ENCODE results near the gene SMCO1. TPM values are rescaled to one million over a fixed set of nuclear protein-coding genes. Genes with fewer than 3 reads are reported as not detected.
"Not testable (repeated sequence)": the region's sequence is repeated elsewhere in the genome, so short reads cannot be mapped to it uniquely, and the experiment has no call there.

SMCO1 gene, protein sequence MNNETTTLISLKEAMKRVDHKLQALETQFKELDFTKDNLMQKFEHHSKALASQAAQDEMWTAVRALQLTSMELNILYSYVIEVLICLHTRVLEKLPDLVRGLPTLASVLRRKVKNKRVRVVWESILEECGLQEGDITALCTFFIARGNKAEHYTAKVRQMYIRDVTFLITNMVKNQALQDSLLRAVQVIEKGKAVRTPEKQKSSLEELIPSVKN
- not detected in 2 replicates for total RNA-seq (2014; rRNA removed; shearing (Covaris generic); ENCODE audit: low replicate concordance)

DNA sequence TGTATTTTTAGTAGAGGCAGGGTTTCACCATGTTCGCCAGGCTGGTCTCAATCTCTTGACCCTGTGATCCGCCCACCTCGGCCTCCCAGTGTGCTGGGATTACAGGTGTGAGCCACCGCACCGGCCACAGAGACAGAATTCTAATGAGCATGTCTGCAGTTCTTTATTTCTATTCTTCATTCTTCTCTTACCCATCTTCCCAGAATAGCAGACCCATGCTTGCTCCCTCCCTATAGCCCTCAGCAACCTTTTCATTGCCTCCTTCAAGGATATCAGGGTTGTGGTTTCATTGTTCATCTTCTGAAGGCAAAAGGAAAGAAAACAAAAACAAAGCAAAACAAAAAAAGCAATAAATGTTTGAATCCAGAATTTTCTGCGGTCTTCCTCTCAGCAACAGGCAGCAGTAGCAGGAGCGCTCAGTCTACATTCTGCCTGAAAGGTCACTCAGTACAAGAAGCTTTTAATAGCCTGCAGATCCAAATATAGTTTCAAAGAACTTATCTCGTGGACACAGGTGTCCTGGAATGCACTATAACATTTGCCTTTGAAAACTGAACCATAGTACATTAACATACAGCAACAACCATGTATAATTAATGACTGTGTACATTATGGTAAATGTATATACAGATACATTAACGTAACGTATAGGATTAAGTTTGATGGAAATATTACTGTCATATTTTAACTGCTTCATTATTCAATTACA is at the start of gene SMCO1:
Gene SMCO1, minus strand, starts transcription at position 434 of the 709 bp plus-strand sequence. Its CDS starts 137 bp downstream, at position 297.
- no peak for DNase-seq
- no peaks in the 10 kb centered on the region for H3K36me3 ChIP-seq
- H3K27me3 ChIP-seq: no peaks in the 10 kb centered on the region
- no peak within 1 kb of the TSS for H3K4me3 ChIP-seq
- H3K9me3 ChIP-seq: peaks cover 19% of the 10 kb centered on the region

DNA sequence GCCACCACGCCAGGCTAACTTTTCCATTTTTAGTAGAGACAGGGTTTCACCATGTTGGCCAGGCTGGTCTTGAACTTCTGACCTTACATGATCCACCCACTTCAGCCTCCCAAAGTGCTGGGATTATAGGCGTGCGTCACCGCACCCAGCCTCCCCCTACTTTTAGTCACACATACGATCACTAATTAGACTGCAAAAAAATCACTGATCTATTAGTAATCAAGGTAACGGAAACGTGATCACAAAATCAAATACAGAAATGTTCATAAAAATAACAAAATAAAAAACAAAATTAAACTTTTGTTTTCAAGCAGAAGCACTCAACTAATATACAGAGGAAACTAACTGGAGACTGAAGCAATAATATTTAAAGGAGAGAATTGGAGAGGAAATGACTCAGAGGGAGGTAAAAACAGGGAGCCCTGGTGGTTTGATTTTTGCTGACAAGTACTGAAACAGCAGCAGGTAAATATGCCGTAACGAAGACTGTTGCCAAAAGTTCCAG is 48.6 kb upstream of the SMCO1 start:
- H3K27me3 ChIP-seq: no peaks in the 10 kb centered on the region
- no peak overlapping the region for H3K4me3 ChIP-seq
- no peak for DNase-seq
- peaks cover 22% of the 10 kb centered on the region for H3K36me3 ChIP-seq
- H3K9me3 ChIP-seq: no peaks in the 10 kb centered on the region

DNA sequence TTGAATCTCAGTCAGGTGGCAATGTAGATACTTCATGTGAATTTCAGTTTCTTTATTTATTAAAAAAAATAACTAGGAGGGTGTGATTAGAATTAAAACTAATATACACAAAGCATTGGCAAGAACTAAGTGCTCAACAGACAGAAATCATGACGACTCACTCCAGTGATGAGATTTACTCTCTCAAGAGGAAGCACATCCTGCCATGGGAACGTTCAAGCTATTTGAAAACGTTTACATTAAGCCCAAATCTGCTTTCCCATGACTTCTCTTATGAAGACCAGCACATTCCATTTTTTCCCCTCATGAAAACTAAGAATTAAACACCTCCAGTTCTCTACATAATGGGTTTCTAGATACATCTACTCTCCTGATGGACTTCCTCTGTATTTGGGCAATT is 44.7 kb upstream of the SMCO1 start:
- Histone ChIP-seq H3K9me3 (no peaks in the 10 kb centered on the region), H3K4me3 (no peak overlapping the region), H3K27me3 (no peaks in the 10 kb centered on the region), H3K36me3 (peaks cover 19% of the 10 kb centered on the region)
- DNase-seq: no peak

DNA sequence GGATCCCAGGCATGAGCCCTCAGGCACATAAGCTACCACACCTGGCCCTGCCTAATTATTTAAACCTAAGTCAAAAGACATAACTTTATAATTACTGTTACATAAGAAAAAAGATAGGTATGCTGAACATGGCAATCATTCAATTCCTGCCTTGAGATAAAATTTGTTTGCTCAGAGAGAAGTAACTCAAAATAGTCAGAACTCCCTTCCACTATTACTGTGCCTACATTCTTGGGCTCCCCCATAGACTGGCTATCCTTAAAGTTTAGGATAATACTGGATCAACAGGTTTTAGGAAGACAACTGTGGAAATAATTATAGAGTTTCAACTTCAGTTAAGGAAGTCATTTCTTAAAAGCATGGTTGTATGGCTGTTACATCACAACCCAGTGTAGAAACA is 43.3 kb upstream of the SMCO1 start:
- Histone ChIP-seq H3K9me3 (no peaks in the 10 kb centered on the region), H3K36me3 (peaks cover 22% of the 10 kb centered on the region), H3K27me3 (no peaks in the 10 kb centered on the region), H3K4me3 (no peak overlapping the region)
- DNase-seq: no peak

DNA sequence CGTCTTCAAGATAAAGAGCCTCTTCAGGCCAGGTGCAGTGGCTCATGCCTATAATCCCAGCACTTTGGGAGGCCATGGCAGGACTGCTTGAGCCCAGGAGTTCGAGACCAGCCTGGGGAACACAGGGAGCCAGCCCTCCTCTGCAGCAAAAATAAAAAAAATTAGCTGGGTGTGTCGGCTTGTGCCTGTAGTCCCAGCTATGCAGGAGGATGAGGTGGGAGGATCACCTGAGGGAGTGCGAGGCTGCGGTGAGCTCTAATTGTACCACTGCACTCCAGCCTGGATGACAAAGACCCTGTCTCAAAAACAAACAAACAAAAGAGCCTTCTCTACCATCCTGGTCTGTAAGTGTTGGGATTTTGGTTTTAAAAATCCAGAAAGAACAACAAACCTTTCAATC is 42.1 kb upstream of the SMCO1 start:
- DNase-seq: no peak
- Histone ChIP-seq H3K4me3 (no peak overlapping the region), H3K36me3 (peaks cover 17% of the 10 kb centered on the region)

DNA sequence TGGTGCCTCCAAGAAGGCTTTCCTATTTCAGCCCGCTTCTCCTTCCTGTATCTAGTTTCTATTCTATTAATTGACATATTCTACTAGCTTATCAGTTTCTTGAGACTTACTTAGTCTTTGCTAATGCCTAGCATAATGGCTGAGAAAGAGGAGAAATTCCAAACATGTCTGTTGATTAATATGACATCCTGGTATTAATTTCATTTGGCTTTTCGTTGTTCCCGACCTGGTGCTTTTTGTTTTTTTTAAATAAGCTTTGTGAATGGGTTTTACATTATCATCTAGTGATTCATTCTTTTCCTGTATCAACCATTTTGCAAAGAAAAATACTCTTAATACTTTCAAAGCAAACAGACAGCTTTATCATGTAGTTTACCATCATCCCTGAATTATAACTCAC is 40.1 kb upstream of the SMCO1 start:
- peaks cover 3% of the 10 kb centered on the region for H3K9me3 ChIP-seq
- no peak overlapping the region for H3K4me3 ChIP-seq
- no peaks in the 10 kb centered on the region for H3K27me3 ChIP-seq
- no peak for DNase-seq
- H3K36me3 ChIP-seq: peaks cover 6% of the 10 kb centered on the region

More for the DNA sequence above, 42.1 kb upstream of the SMCO1 start:
- Histone ChIP-seq H3K9me3 (no peaks in the 10 kb centered on the region), H3K27me3 (no peaks in the 10 kb centered on the region)

DNA sequence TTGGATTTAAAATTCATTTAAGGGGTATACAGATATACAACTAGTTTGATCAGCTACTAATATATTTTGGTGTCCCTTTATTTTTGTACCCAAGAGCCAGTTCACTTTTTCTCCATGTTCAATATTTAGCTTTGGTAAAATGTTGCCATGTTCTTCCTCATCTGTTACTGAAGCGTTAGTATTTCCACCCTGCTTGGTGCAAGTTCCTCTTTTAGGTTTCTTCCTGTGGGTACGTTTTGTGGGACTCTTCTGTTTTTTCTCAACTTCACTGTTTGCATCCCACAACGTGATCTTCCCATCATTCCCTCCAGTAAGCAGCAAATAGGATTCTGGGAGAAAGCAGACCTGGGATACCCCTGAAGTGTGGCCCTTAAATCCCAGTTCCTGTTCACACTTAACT is 39.1 kb upstream of the SMCO1 start:
- H3K4me3 ChIP-seq: no peak overlapping the region
- no peak for DNase-seq

DNA sequence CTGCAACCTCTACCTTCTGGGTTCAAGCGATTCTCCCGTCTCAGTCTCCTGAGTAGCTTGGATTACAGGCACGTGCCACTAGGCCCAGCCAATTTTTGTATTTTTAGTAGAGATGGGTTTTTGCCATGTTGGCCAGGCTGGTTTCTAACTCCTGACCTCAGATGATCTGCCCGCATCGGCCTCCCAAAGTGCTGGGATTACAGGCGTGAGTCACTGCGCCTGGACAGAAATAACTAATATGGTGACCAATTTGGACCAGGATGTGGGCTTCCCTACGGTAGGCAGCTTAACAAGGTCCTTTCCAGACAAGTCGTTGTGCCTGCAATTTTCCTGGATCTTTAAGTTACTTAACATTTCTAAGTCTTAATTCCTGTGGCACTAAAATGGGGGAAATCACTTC is 38.4 kb upstream of the SMCO1 start:
- no peak for DNase-seq
- no peaks in the 10 kb centered on the region for H3K27me3 ChIP-seq
- H3K36me3 ChIP-seq: peaks cover 6% of the 10 kb centered on the region
- no peak overlapping the region for H3K4me3 ChIP-seq
- peaks cover 18% of the 10 kb centered on the region for H3K9me3 ChIP-seq

More for the DNA sequence above, 39.1 kb upstream of the SMCO1 start:
- Histone ChIP-seq H3K27me3 (no peaks in the 10 kb centered on the region), H3K36me3 (peaks cover 6% of the 10 kb centered on the region), H3K9me3 (peaks cover 14% of the 10 kb centered on the region)

DNA sequence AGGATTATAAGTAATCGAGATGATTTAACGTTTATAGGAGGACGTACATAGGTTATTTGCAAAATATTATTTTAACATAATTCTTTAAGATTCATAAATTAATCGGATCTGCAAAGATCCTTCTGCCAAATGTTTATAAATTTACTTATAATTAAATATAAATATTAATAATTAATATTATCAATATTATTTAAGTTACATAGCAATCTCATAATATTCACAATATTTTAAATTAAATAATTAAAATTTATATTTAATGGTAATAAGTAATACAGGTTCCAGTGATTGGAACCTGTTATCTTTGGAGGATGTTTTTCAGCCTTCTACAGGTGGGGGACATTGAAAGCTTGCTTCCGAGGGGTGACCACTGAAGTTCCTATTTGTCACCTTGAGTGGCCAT is 37.1 kb upstream of the SMCO1 start:
- peaks cover 18% of the 10 kb centered on the region for H3K9me3 ChIP-seq
- DNase-seq: no peak
- no peak overlapping the region for H3K4me3 ChIP-seq
- peaks cover 6% of the 10 kb centered on the region for H3K36me3 ChIP-seq
- H3K27me3 ChIP-seq: no peaks in the 10 kb centered on the region

DNA sequence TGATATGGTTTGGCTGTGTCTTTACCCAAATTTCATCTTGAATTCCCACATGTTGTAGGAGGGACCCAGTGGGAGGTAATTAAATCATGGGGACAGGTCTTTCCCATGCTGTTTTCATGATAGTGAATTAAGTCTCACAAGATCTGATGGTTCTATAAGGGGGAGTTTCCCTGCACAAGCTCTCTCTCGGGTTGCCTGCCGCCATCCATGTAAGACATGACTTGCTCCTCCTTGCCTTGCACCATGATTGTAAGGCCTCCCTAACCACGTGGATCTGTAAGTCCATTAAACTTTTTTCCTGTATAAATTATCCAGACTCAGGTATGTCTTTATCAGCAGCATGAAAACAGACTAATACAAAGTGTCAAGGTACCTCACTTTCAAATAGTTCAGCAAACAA is 35.0 kb upstream of the SMCO1 start:
- not testable (repeated sequence) for H3K36me3 ChIP-seq, DNase-seq, H3K27me3 ChIP-seq, H3K4me3 ChIP-seq
- H3K9me3 ChIP-seq: peaks cover 18% of the 10 kb centered on the region

DNA sequence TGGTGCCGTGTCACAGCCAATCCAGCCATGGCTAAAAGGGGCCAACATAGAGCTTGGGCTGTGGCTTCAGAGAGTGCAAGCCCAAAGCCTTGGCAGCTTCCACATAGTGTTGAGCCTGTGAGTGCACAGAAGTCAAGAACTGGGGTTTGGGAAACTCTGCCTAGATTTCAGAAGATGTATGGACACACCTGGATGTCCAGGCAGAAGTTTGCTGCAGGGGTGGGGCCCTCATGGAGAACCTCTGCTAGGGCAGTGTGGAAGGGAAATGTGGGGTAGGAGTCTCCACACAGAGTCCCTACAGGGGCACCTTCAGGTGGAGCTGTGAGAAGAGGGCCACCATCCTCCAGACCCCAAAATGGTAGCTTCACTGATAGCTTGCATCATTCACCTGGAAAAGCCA is 34.2 kb upstream of the SMCO1 start:
- H3K9me3 ChIP-seq: peaks cover 18% of the 10 kb centered on the region
- not testable (repeated sequence) for DNase-seq, H3K4me3 ChIP-seq, H3K36me3 ChIP-seq, H3K27me3 ChIP-seq

DNA sequence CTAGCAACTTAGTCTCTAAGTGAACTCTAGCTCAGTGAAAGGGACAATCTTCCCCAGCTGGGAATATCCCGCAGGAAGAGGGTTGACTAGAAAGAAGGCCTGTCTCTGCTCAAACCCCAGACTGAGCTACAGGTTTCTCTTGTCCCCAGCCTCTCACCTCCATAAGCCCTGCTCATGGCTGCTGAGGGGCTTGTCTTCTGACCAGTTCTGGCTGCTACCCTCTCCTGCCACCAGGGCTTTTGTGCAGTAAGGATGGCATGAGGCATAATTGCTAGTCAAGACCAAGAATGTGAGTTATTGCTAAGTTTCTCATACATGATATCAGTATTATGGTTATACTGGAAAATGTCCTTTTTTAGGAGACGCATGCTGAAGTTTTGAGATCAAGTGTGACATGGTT is 31.9 kb upstream of the SMCO1 start:
- Histone ChIP-seq H3K9me3 (peaks cover 18% of the 10 kb centered on the region), H3K4me3 (no peak overlapping the region), H3K27me3 (no peaks in the 10 kb centered on the region), H3K36me3 (no peaks in the 10 kb centered on the region; the same call in none of the 2 replicates)
- DNase-seq: no peak

DNA sequence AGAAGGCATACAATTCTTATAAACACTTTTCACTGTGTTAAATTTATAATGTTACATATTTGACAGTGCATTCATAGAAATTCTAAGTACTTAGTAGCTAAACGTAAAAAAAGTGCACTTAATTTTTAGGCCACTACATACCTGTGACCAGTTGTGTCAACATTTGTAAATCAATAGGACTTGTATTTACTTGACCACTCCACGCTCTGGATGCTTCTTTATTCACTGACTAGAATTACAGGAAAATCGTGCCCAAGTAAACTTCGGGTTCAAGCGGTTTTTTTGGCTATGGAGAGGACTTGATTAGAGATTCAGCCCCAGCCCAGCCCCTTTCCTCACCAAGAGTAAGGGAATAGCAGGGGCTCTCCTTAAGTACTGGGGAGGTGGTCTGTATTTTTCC is 31.4 kb upstream of the SMCO1 start:
- Histone ChIP-seq H3K36me3 (no peaks in the 10 kb centered on the region; the same call in 1 of the 2 replicates), H3K27me3 (no peaks in the 10 kb centered on the region), H3K4me3 (no peak overlapping the region), H3K9me3 (peaks cover 18% of the 10 kb centered on the region)
- no peak for DNase-seq

DNA sequence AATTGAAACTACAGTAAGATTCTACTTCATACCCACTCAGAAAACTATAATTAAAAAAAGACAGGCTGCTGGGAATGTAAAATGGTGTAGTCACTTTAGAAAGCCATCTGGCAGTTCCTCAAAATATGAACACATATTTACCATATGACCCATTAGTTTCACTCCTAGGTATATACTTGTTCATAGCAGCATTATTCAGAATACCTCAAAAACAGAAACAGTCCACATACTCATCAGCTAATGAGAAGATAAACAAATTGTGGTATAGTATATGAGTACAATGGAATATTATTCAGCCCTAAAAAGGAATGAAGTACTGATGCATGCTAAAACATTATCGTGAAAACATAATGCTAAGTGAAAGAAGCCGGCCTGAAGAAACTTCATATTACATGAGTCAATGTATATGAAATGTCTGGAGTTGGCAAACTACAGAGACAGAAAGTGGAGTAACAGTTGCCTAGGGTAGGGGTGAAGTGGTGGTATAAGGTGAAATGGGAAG is 29.4 kb upstream of the SMCO1 start:
- H3K9me3 ChIP-seq: peaks cover 8% of the 10 kb centered on the region
- H3K4me3 ChIP-seq: no peak overlapping the region
- DNase-seq: no peak
- H3K27me3 ChIP-seq: no peaks in the 10 kb centered on the region
- no peaks in the 10 kb centered on the region for H3K36me3 ChIP-seq

DNA sequence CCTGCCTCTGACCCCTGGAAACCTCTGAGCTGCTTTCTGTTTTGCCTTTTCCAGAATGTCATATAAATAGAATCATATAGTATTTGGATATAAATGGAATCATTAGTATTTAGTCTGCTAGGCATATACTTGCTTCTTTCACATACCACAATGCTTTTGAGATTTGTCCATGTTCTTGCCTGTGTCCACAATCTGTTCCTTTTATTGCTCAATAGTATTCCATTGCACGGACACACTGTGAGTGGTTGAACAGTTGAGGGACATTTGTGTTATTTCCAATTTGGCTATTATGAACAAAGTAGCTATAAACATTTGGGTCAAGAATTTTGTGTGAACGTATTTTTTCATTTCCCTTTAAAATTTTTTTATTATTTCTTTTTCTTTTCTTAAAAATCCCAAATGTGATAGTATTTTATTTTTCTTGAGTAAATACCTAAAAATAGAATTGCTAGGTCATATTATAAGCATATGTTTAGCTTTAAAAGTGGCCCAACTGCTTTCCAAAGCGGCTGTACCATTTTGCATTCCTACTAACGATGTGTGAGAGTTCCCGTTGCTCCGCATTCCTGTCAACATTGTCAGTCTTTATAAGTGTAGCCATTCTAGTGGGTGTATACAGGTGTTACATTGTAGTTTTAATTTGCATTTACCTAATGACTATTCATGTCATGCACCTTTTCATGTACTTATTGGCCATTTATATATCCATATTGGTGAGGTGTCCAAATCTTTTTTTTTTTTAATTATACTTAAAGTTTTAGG is 26.7 kb upstream of the SMCO1 start:
- no peak overlapping the region for H3K4me3 ChIP-seq
- DNase-seq: no peak

DNA sequence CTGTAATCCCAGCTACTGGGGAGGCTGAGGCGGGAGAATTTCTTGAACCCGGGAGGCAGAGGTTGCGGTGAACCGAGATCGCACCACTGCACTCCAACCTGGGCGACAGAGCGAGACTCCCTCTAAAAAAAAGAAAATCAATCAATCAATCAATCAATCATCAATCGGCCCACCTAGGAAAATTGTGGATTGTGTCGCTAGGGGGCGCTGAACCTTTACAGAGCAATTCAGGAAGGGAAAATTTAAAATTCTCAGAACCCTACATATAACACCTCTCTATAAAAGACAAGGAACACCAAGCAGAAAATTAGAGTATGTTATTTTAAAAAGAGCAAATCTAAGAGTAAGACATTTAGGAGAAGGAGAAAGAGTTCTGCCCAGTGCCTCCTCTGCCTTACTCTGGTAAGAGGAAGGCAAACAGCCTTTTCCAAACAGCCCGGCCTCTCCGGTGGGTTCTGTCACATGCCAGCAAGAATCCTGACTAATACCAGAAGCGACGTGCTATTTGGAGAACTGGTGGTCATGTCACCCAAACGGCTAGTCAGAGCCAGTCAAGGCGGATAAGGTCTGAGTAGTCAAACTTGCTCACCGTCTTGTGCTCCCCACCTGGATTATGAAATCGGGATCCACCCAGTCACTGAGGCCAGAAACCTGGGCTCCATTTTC is 22.3 kb upstream of the SMCO1 start:
- no peaks in the 10 kb centered on the region for H3K9me3 ChIP-seq
- H3K36me3 ChIP-seq: no peaks in the 10 kb centered on the region
- H3K27me3 ChIP-seq: no peaks in the 10 kb centered on the region
- no peak overlapping the region for H3K4me3 ChIP-seq
- DNase-seq: no peak

More for the DNA sequence above, 26.7 kb upstream of the SMCO1 start:
- Histone ChIP-seq H3K27me3 (no peaks in the 10 kb centered on the region), H3K36me3 (no peaks in the 10 kb centered on the region), H3K9me3 (no peaks in the 10 kb centered on the region)

Data from MG63 (cell line).